GM23338 (cell line): ENCODE data around the gene UQCC2. TPM values are rescaled to one million over a fixed set of nuclear protein-coding genes. Genes with fewer than 3 reads are reported as not detected.

ENCODE experiments used
- ATAC-seq: fragments of 200-7000 bp; cut with Tn5 transposase; 3 replicates; pipeline ENCODE4 v1.9.1; 2020
- DNase-seq: peaks from one replicate; pipeline ENCODE4 v3.0.0-alpha.2; 2015; ENCODE audit warnings: low spot score
- H2AFZ ChIP-seq: fragments of 200-600 bp; sonication (generic); 2 replicates; pipeline ENCODE4 v1.8.0; 2016; ENCODE audit warnings: antibody characterized with exemption, mild to moderate bottlenecking, moderate library complexity
- H3F3A ChIP-seq: fragments of 200-600 bp; sonication (generic); replicated peaks from 2 replicates; pipeline ENCODE4 v1.8.0; 2017; ENCODE audit warnings: antibody characterized with exemption, mixed run types, low read depth
- H3K27ac ChIP-seq: fragments of 200-600 bp; sonication (generic); 2 replicates; pipeline ENCODE4 v1.6.1; 2016; ENCODE audit warnings: low read depth
- H3K27me3 ChIP-seq: fragments of 200-600 bp; sonication (generic); 2 replicates; pipeline ENCODE4 v1.8.0; 2016; ENCODE audit warnings: mild to moderate bottlenecking, mixed run types, moderate library complexity; ENCODE audit not compliant: insufficient read depth
- H3K36me3 ChIP-seq: fragments of 200-600 bp; sonication (generic); 2 replicates; pipeline ENCODE4 v1.8.0; 2016; ENCODE audit warnings: mild to moderate bottlenecking; ENCODE audit not compliant: insufficient read depth
- H3K4me1 ChIP-seq: fragments of 200-600 bp; sonication (generic); 2 replicates; pipeline ENCODE4 v1.8.0; 2016; ENCODE audit warnings: mild to moderate bottlenecking, moderate library complexity; ENCODE audit not compliant: insufficient read depth
- H3K4me2 ChIP-seq: fragments of 200-600 bp; sonication (generic); 2 replicates; pipeline ENCODE4 v1.7.1; 2017; ENCODE audit warnings: mixed run types
- H3K4me3 ChIP-seq: fragments of 200-600 bp; sonication (generic); 2 replicates; pipeline ENCODE4 v1.6.1; 2016; ENCODE audit warnings: mixed run types
- H3K79me2 ChIP-seq: fragments of 200-600 bp; sonication (generic); replicated peaks from 2 replicates; pipeline ENCODE4 v1.8.0; 2017; ENCODE audit warnings: mild to moderate bottlenecking; ENCODE audit not compliant: insufficient read depth
- H3K9me2 ChIP-seq: fragments of 200-600 bp; sonication (generic); 2 replicates; pipeline ENCODE4 v1.8.0; 2017; ENCODE audit not compliant: insufficient read depth
- H4K20me1 ChIP-seq: fragments of 200-600 bp; sonication (generic); replicated peaks from 2 replicates; pipeline ENCODE4 v1.8.0; 2017; ENCODE audit warnings: mild to moderate bottlenecking; ENCODE audit not compliant: insufficient read depth
- H3K27ac Mint-ChIP-seq: 2 replicates; pipeline ENCODE4 v1.8.0; 2020; ENCODE audit warnings: inconsistent platforms, mild to moderate bottlenecking, moderate library complexity, mixed read lengths
- H3K27me3 Mint-ChIP-seq: 3 replicates; pipeline ENCODE4 v1.8.0; 2022; ENCODE audit warnings: low read depth, mild to moderate bottlenecking, moderate library complexity, mixed read lengths, inconsistent platforms; ENCODE audit not compliant: insufficient read depth, poor library complexity
- H3K36me3 Mint-ChIP-seq: 3 replicates; pipeline ENCODE4 v1.8.0; 2021; ENCODE audit warnings: low read depth, mild to moderate bottlenecking, inconsistent platforms, moderate library complexity, mixed read lengths
- H3K4me1 Mint-ChIP-seq: 3 replicates; pipeline ENCODE4 v1.8.0; 2020; ENCODE audit warnings: mild to moderate bottlenecking, inconsistent platforms, mixed read lengths
- H3K4me3 Mint-ChIP-seq: 3 replicates; pipeline ENCODE4 v1.8.0; 2021; ENCODE audit warnings: moderate library complexity, mild to moderate bottlenecking, inconsistent platforms, mixed read lengths
- H3K9me3 Mint-ChIP-seq: 3 replicates; pipeline ENCODE4 v1.8.0; 2020; ENCODE audit warnings: moderate library complexity, mild to moderate bottlenecking, inconsistent platforms, mixed read lengths
- CREB1 ChIP-seq: fragments of 250-450 bp; sonication (Bioruptor Pico); IDR thresholded peaks from 2 replicates; pipeline ENCODE4 v1.5.0; 2020; ENCODE audit warnings: low read depth, mild to moderate bottlenecking, moderate library complexity
- CTCF ChIP-seq, 2 experiments: fragments of 200-600 bp in 1 of 2; sonication (generic) in 1 of 2; conservative IDR thresholded peaks; 2 replicates each; pipeline versions ENCODE4 v1.5.1 to v1.6.1; 2016 to 2017; ENCODE audit warnings: antibody characterized with exemption in 2 of 2, low read depth in 2 of 2, mild to moderate bottlenecking in 2 of 2, moderate library complexity in 1 of 2
- ETS1 ChIP-seq: IDR thresholded peaks from 2 replicates; pipeline ENCODE4 v1.6.1; 2016; ENCODE audit warnings: antibody characterized with exemption
- EZH2 ChIP-seq: fragments of 200-600 bp; sonication (generic); IDR thresholded peaks from one replicate; pipeline ENCODE4 v1.8.0; 2017; ENCODE audit warnings: antibody characterized with exemption, mild to moderate bottlenecking, low read depth; ENCODE audit not compliant: unreplicated experiment
- EZH2phosphoT487 ChIP-seq: fragments of 200-600 bp; sonication (generic); IDR thresholded peaks from one replicate; pipeline ENCODE4 v1.8.1; 2018; ENCODE audit warnings: antibody characterized with exemption; ENCODE audit not compliant: unreplicated experiment
- NANOG ChIP-seq: IDR thresholded peaks from 2 replicates; pipeline ENCODE4 v1.6.1; 2016; ENCODE audit warnings: antibody characterized with exemption, borderline replicate concordance
- POLR2AphosphoS5 ChIP-seq: IDR thresholded peaks from 2 replicates; pipeline ENCODE4 v1.6.1; 2016; ENCODE audit warnings: antibody characterized with exemption, low read depth
- REST ChIP-seq: IDR thresholded peaks from one replicate; pipeline ENCODE4 v1.6.1; 2018; ENCODE audit warnings: antibody characterized with exemption; ENCODE audit not compliant: unreplicated experiment
- STAT1 ChIP-seq: IDR thresholded peaks from one replicate; pipeline ENCODE4 v1.6.1; 2016; ENCODE audit warnings: antibody characterized with exemption; ENCODE audit not compliant: unreplicated experiment
- ZNF114 ChIP-seq: fragments of 250-450 bp; sonication (Bioruptor Pico); IDR thresholded peaks from 2 replicates; pipeline ENCODE4 v1.5.0; 2020; ENCODE audit warnings: mild to moderate bottlenecking, moderate library complexity
- ZNF331 ChIP-seq: fragments of 250-450 bp; sonication (Bioruptor Pico); IDR thresholded peaks from 2 replicates; pipeline ENCODE4 v1.5.0; 2020; ENCODE audit warnings: low read depth, mild to moderate bottlenecking, moderate library complexity
- polyA plus RNA-seq: library from polyadenylated mRNA; unstranded; fragments of >200 nt; fragmentation: Nextera tagmentation; extraction: Ambion mirVana; gene quantifications from 2 replicates; pipeline ENCODE4 v1.2.1, GENCODE V29; 2016
- total RNA-seq: library from RNA; depleted of rRNA; stranded (reverse); fragments of >200 nt; shearing (Covaris generic); gene quantifications from 2 replicates; pipeline ENCODE4 v1.2.3, GENCODE V29; 2014

UQCC2 gene
- total and polyA plus RNA-seq, 2 experiments from 2014 or later = 48.9 to 379 TPM

- no peak overlapping the region for H3K4me3 Mint-ChIP-seq
- no peak overlapping the region for H3K4me2 ChIP-seq
These were observed 3.7 kb downstream of the UQCC2 start for GRCh38 chr6:33707771-33708170.

More at GRCh38 chr6:33707771-33708170, 3.7 kb downstream of the UQCC2 start:
- Histone ChIP-seq H3K79me2 (peaks cover 18% of the 10 kb centered on the region), H3K36me3 (peaks cover 21% of the 10 kb centered on the region), H3K27ac (no peak overlapping the region), H2AFZ (no peak overlapping the region), H4K20me1 (peaks cover 34% of the 10 kb centered on the region), H3K4me3 (no peak overlapping the region), H3K9me2 (no peaks in the 10 kb centered on the region), H3F3A (peaks cover under 1% of the 10 kb centered on the region; the same call in 1 of the 2 replicates), H3K27me3 (no peaks in the 10 kb centered on the region), H3K4me1 (peaks cover 10% of the 10 kb centered on the region)
- H3K27ac Mint-ChIP-seq = no peak overlapping the region
- H3K9me3 Mint-ChIP-seq = no peaks in the 10 kb centered on the region
- H3K36me3 Mint-ChIP-seq = peaks cover 40% of the 10 kb centered on the region
- H3K27me3 Mint-ChIP-seq = peaks cover 11% of the 10 kb centered on the region
- no peak for ATAC-seq
- DNase-seq = no peak
- H3K4me1 Mint-ChIP-seq = peaks cover 45% of the 10 kb centered on the region
- TF ChIP-seq STAT1 (no peak), CTCF (conservative IDR thresholded peaks at IDR 0.05; ENCODE audit: low read depth in 2 of 2) (no peak), CREB1 (no peak), ETS1 (no peak), REST (no peak), ZNF114 (CRISPR knock-in tag) (no peak), NANOG (no peak), POLR2AphosphoS5 (no peak), EZH2phosphoT487 (no peak), EZH2 (no peak), ZNF331 (CRISPR knock-in tag) (no peak)
